GM21367 (cell line): ENCODE measurements around the gene HOXA4.

Experiments
- ATAC-seq: cut with Tn5 transposase; IDR thresholded peaks from one replicate; pipeline ENCODE4 v1.9.1; 2021; ENCODE audit not compliant: unreplicated experiment

Gene HOXA4

DNA sequence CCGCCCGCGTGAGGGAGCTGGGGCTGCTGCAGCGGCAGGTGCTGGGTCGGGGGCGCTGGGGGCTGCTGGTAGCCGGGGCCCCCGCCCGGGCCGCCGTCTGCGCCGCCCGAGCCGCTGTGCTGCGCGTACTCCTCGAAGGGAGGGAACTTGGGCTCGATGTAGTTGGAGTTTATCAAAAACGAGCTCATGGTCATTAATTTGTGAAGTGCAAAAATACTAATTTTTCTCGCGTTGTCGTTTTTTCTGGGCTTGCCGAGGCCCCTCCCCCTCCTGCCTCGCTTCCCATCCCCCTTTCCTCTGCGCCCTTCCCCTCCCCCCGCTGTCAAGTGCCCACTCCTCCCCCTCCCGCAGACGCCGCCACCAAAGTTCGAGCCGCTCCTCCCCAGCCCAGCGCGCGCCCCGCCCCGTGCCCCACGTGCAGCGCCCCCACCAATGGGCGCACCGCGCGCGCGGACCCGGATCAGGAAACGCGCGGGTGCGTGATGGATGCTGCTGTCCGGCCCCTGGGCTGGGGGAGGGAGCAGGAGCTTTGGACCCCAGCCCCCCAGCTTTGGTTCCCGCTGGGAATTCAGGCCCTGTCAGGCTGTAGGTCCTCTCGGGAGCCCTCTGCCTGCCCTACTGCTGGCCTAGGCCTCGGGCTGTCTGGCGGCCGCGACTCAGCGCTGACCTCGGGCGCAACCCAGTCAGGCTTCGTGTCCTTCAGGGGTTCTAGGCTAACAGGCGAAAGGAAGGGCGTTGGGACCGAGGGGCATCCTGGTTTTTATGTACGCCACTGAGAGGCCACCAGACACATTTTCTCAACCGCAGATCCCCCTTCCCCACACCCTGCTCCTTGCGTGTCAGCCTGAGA is at the start of gene HOXA4:
HOXA4 (minus strand) TSS at position 218 of the 850 bp plus-strand sequence; CDS start at position 194, 24 bp downstream.
- no peak for ATAC-seq

DNA sequence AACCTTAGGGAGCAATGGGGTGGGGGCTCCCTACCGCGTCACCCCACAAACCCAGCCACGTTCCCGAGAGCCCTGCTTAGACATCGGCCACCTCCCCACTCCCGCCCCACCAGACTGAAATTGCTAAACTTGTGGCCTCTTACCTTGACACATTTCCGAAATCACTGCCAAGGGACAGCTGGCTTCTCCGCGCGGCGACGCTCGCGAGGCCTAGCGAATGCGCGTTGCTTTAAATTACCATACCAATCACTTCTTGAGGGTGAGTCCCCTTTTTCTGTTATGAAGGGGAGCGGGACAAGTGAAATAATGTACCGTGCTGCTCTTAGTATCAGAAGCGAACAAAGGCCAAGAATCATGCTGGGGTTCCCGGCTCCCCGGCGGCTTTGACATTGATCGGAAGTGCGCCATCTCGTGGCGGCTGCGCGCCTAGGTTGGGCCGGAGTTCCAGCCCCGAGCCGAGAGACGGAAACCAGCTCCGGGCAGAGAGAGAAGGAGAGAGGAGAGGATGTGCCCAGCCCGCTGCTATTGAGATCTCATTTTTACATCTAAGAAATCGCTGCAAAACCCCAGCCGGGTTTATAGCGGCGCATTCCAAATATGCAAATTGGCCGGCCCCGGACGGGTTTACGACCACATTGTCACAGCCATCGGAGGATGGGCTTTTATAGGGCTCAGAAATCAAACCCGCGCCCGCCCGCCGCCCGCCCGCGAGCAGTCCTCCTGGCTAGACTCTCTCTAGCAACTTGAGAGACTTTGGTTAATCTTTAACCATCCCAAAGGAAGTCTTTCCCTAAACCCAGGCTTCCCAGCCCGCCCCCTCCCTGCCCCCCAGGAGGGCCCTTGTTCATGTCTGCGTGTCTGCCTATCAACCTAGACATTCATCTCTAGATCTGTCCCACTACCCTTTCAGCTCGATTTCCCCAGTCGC is 49.2 kb upstream of the HOXA4 start:
- ATAC-seq, result no peak

DNA sequence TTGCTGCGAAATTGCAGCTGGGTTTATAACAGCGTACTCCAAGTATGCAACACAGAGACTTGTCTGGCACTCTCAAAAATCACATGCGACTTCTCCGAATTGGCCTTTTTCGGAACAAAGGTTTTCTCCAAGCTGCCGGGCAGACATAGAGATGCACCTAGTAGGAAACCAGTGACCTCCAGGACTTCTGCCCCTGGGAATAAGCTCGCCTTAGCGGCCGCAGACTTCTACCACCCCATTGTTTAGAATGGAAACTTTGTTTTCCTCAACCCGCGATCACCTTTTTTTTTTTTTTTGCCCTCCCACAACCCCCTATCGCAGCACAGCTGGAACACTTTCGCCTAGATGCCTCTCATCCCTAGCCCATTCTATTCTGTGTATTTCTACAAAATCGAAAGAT is 48.5 kb upstream of the HOXA4 start:
- ATAC-seq, result no peak

DNA sequence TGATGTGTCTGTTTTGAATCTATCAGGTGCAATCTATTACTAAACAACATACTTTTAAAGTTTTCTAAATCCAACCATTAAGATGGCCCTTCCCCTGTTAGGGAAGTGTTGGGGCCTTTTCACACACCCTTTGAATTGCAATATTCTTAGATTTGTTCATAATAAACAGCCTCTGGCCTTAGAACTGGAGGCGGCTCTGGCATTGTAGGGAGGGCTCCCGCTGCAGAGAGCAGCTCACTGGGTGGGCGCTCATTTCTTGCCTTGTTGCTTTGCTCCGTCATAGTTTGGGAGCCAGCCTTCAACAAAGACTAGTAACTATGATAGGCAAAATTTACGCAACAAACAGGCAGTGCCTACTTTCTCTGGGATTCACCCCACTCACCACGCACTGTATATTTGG is 47.8 kb upstream of the HOXA4 start:
- ATAC-seq, result no peak

DNA sequence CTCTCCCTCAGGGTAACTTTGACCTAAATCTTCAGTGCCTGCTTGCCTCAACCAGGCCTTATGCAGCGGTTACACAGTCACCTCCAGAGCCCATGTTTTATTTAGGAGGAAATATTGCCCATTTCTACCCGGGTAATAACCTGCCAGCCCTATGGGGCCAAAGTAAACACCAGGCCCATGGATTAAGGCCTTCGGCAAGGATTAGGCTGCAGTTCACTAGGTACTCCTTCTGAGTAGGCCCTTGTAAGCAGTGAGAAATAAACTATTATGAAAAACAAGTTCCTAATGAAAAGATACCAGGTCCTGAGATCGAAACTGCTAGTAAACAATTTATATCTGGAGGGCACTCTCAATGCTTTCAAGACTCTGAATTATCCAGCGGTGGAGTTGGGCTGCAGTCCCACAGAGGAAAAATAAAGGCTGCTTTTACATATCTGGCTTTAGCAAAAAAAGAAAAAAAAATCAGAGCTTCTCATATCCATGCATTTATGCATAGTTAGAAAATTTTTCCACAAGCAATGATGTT is 47.3 kb upstream of the HOXA4 start:
- ATAC-seq, result no peak

DNA sequence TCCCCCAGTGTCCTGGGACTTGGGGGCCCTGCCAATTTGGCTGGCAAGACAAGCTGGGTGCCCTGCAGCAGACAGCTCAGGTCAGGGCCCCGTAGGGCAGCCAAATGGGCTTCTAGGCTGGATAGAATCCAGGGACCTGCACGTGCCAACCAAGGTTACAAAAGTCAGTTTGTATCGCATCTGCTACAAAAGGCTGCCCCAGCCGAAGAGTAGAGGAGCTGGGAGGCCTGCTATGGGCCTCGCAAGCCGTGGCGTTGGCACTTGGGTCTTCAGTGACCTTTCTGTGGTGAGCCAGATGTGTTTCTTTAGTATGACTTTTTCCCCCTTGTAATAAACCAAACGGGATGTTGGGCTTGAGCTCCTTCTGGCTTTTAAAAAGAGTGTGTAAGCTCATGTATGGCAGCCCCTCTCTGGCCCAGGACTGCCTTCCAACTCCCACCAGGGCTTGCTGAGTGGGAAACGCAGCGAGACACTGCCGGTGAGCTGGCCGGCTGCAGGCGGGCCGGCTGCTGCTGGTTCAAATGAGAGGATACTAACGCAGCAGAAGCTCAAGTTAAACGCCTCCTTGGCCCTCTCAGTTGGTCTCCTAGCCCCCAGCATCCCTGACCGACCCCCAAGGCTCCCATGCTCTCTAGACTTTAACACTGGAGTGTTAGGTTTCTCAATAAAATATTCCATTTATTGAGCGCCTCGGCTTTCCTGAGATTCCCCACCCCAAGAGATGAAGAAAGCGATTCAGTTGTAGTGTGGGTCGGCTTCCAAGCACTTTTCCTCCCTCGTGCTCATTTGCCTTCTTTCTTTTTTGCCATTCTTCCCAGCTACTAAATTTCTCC is 46.6 kb upstream of the HOXA4 start:
- no peak for ATAC-seq

DNA sequence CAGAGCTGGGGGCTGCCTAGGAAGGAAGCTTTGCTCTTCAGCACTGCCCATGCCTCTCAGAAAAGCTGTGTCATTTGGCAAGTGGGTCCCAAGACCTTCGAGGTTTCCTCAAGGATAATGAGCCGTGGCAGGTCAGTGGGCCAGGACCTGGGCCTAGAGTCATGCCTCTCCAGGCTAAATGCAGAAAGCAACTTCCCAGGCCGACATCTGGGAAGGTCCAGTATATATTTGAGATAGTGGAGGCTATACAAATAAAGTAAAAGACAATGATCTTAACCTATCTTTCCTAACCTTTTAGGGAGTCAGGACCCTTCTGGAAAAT is 45.9 kb upstream of the HOXA4 start:
- no peak for ATAC-seq

DNA sequence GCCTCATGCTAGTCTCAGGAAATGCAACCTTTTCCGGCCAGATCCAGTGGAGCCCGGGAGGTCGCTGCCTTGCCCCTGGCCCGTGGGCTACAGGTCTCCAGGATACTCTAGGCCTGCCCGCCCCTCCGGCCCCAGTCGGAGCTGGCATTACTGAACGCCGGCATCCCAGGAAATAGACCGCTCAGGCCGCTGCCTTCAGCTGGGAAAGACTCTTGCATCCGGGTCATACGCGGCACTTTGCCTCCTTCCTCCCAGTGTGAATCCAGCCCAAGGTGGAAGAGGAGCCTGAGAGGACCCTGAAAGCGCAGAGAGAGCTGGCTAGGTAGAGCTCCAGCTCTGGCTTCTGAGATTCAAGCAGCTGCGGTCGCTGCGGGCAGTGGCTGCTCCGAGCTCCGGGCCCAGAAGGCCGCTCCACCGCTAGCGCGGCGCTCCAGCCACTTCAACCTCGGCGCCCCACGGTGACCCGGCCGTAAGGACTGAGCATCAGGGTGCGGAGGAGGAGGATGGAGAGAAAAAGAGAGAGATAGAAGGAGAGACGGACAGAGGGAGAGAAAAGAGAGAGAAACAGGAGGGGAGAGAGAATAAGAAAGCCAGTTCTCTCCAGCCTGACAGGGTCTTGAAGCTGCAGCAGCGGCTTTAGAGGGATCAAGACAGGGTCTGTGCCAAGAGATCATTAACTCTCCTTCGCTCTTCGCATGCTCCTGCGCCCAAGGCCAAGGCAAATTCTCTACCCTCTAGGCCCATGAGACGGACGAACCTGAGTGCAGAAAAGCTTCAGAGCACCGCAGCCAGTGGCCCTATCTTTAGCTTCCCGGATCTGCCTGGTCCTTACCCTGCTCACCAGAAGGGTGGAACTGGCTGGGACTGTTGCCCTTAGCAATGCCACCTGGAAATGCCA is 45.3 kb upstream of the HOXA4 start:
- no peak for ATAC-seq

DNA sequence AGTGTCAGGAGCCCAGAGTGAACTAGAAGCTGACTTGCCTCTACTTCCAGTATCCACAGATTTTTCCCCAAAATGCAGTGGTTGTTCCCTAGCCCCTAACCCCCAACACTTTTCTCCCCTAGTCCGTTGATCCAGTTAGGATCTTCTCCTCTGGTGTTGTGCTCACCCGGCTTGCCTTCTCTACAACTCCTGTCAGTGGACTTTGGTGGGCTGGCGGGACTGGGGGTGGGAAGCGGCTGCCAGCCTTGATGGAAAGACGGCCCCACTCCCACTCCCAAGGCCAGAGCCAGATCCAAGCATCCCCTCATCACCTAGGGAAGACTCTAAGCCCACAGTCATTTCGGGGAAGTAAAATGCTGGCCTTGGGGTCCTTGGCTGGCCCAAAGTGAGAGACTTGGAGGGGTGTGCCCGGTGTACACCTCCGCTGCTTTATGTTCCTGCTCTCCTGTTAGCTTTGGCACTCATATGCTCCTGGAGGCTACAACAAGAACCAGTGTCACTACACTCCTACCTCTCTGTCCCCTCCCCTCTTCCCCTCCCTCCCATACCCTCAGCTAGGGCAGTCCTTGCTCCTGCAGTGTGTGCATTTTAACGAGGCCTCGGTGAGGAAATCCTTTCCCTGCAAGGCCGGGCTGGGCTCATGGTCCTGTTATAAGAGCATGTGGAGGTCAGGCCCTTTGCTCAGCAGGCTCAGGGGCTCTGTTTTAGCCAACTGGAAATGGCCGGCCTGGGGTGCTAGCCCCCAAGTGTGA is 44.5 kb upstream of the HOXA4 start:
- no peak for ATAC-seq

DNA sequence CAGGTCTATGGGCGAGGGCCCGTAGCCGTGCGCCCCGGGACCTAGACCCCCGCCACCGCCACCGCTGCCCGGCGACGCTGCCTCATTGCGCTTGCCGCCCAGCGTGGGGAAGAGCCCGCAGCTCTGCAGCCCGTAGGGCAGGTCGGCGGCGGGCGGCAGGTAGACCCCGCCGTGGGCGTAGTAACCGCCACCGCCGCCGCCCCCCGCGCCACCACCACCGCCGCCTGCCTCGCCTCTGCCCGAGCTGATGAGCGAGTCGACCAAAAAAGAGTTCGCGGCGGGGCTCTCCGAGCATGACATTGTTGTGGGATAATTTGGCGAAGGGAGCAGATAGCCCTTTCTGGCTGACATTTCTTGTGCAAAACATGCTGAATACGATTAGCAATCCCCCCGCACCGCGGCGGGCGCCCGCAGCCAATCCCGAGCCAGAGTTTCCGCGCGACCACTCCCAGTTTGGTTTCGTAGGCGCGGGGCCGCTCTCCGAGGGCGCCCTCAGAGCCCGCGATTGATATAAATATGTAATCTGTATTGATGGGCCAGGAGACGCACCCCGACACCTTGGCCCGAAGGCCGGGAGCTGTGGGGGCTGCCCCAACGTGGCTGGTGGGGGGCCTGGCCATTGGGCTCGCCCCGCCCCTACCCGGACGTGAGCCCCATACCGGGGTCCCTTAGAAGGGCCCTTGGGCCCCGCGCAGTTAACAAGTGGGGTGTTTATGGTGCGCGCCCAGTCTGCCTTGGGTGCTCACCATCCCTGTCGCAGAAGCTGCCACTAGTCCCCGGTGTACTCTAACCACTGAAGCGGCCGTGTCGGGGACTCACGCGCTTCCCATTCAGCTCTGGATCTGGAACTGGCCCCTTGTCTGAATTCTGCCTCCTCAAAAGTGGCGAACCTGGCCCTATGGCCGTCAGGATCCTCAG is 43.7 kb upstream of the HOXA4 start, which contains the start of gene HOXA10:
HOXA10 (minus strand) TSS at position 365 of the 918 bp plus-strand sequence; CDS start at position 351, 14 bp downstream.
- no peak for ATAC-seq

DNA sequence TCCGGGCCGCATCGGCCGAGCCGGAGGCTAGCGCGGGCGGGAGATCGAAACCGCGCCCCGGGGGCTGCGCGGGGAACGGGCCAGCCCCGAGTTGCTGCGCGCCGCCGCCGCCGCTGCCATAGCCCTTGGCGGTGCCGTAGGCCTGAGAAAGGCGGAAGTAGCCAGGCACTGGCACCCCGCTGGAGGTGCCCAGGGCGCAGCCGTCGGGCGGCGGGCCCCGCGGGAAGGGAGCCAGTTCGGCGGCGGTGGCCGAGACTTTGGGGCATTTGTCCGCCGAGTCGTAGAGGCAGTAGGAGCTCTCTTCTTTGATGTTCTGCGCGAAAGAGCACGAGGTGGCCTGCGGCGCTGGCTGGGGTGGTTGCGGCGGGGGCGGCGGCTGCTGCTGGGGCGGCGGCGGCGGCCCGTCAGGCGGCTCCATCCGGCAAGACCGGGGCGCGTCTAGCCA is 43.0 kb upstream of the HOXA4 start:
- ATAC-seq, result no peak

DNA sequence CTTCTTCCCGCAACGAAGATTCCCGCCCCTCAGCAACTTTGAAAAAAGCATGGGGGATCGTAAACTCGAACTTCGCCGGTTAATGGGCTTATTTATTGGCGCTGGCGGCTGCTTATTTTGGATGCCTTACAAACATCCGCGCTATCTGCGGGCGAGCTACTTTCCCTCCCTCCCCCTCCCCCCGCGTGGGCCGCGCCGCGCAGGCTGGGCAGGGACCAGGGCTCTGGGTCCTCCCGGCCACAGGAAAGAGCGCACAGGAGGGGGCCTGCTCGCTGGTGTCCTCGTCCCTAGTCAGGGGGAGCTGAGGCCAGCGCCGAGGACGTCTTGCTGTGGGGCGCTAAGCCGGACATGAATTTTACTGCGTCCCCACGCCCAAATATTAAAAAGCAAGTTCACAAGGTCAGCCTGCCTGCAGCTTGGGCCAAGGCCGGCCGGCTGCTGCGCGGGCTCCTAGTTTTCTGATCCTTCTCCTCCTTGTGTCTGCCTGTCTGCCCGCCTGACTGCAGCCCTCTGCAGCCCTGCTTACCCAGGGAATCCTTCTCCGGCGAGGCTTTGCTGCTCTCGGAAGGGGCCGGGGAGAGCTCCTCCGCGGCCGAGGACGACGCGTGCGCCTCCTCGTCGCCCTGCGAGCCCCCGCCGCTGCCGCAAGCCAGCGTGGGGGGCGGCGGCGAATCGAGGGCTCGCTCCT is 42.4 kb upstream of the HOXA4 start:
- ATAC-seq, result no peak

DNA sequence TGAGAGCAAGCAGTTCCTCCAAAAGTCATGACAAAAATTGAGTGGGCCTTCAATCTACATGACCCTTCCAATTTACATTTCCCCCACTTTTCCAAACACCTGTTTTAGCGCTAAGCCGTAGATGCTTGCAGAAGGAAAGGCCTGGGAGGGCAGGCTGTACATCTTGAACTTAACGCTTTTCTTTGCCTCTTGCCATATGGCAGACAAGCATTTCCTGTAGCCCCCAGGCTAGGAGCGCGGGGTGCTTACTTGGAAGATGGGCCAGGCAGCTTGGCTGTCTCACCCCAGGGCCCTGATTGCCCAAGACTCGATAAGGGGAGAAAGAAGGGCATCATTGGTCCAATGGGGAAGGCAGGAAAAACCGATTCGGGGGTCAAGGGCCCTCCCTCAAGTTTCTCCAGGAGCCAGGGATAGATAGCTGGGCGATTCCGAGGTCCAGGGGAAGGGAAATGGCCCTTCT is 41.8 kb upstream of the HOXA4 start:
- ATAC-seq, result no peak

DNA sequence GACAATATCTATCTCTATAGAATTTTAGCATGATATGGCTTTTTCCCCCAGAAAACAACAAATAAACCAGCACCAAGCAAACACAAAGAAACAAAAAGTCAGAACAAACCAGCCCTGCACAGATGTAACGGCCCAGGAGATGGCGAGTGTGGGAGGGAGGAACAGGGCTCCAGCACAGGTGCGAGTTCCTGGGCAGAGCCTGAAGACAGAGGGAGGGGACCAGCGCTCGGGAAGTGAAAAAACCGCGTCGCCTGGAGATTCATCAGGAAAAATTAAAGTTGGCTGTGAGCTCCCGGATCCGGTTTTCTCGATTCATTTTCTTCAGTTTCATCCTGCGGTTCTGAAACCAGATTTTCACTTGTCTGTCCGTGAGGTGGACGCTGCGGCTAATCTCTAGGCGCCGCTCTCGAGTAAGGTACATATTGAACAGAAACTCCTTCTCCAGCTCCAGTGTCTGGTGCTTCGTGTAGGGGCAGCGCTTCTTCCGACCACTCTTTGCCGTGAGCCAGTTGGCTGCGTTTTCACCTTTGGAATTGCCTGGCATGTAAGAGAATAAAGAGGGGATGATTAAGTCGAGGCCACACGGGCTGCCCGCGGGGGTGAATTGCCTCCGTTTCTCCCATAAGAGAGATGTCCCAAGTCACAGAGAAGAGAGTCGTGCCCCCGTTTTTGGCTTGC is 41.2 kb upstream of the HOXA4 start:
- no peak for ATAC-seq

DNA sequence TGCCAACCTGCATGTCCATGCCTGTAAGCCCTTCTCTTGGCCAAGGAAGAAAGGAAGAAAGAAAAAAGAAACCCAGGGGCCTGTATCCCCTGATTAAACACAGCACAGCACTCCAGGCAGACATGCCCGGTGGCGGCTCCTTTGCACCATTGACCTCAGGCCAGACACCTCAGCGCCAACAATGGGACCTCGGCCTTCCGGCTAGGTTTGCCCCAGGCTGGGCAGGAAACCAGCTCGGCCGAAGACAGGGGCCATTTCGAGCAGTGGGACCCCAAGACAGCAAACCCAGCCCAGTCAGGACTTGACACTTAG is 40.7 kb upstream of the HOXA4 start:
- no peak for ATAC-seq

DNA sequence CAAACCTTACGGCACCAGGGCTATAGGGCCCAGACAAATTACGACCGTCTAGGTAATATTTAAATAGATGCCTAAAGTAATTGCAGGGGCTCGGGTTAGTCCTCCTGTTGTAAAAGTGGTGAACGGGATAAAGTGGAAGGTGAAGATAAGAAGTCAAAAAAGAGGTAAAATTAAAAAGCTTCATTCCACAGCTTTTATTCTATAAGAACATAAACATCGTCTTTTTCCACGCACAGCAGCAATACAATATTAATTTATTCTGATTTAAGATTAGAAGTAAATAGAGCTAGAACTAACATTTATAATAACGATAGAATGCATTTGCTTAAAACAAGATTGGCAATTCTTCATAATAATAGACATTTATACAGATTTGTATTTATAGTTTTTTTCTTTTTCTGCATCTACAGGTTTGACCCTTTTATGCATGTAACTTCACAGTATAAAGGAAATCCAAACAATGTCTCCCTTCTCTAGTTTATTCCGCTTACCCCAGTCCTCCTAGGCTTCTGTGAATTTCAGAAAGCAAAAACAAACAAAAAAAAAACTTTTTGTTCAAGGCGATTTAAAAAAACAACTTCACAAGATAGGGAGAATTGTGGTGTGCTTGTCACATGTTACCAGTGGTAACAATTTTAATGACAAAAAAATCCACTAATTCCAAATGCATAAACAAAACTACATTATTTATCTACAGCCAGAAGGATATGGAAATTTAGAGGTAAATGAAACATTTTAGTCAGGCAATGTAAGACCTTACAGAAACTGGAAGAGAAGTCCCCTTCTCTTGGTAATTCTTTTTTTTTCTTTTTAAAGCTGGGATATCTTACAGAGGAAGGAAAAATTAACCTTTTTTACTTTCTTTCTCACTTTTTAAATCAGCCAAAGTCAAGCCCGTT is 40.1 kb upstream of the HOXA4 start:
- no peak for ATAC-seq
